Stimulated activated CD8-positive, alpha-beta memory T cell treated with anti-CD3 and anti-CD28 coated beads, Interleukin-7, amount 100 ng/mL, for 4 hours (primary cell): ENCODE measurements around the gene PLEKHH1.
"Not testable (repeated sequence)": the region's sequence is repeated elsewhere in the genome, so short reads cannot be mapped to it uniquely, and the experiment has no call there.

Source experiments
- DNase-seq, 2 donors: peaks; one replicate each; pipeline ENCODE4 v3.0.0-alpha.2; 2020; ENCODE audit warnings: low read depth in 2 of 2

PLEKHH1 gene

GRCh38 chr14:67580336-67581171 is 47.5 kb downstream of the PLEKHH1 start:
- no peak for DNase-seq

GRCh38 chr14:67581643-67582042 is 48.6 kb downstream of the PLEKHH1 start:
- DNase-seq: no peak

GRCh38 chr14:67582061-67582460 is 49.0 kb downstream of the PLEKHH1 start:
- DNase-seq: no peak

- no peak for DNase-seq
These were observed 50.9 kb downstream of the PLEKHH1 start for GRCh38 chr14:67583711-67584644.

GRCh38 chr14:67584978-67585377 is 51.9 kb downstream of the PLEKHH1 start:
- DNase-seq: no peak

GRCh38 chr14:67586369-67586768 is 53.3 kb downstream of the PLEKHH1 start:
- DNase-seq: no peak

- DNase-seq: no peak
These were observed 56.2 kb downstream of the PLEKHH1 start for GRCh38 chr14:67589204-67589770.

- not testable (repeated sequence) for DNase-seq
These were observed 60.6 kb downstream of the PLEKHH1 start for GRCh38 chr14:67593650-67594049.

GRCh38 chr14:67595392-67595791 is 62.3 kb downstream of the PLEKHH1 start:
- DNase-seq: no peak

GRCh38 chr14:67599698-67600561 is 66.8 kb downstream of the PLEKHH1 start, which contains the start of gene PIGH:
Gene PIGH (minus strand): TSS chr14:67600268. CDS start chr14:67600203, 65 bp downstream.
- peak; percentile 82 to 89 for DNase-seq

GRCh38 chr14:67600562-67600974 is 67.5 kb downstream of the PLEKHH1 start:
- DNase-seq: not testable (repeated sequence)

- DNase-seq: no peak
These were observed 69.0 kb downstream of the PLEKHH1 start for GRCh38 chr14:67602076-67602475.

- no peak for DNase-seq
These were observed 70.0 kb downstream of the PLEKHH1 start for GRCh38 chr14:67602995-67603545.

GRCh38 chr14:67607646-67608045 is 74.6 kb downstream of the PLEKHH1 start:
- DNase-seq: no peak

GRCh38 chr14:67609642-67610310 is 76.7 kb downstream of the PLEKHH1 start:
- no peak for DNase-seq

- DNase-seq: no peak
These were observed 77.4 kb downstream of the PLEKHH1 start for GRCh38 chr14:67610491-67610890.

GRCh38 chr14:67618617-67619063 is 85.5 kb downstream of the PLEKHH1 start:
- DNase-seq: no peak

- DNase-seq: peak; percentile 90 to 97
These were observed 86.5 kb downstream of the PLEKHH1 start, which contains the start of gene ARG2 for GRCh38 chr14:67619446-67620216. Gene ARG2 (plus strand): TSS chr14:67619920. CDS start chr14:67619978, 58 bp downstream.

GRCh38 chr14:67620217-67620785 is 87.2 kb downstream of the PLEKHH1 start:
- no peak for DNase-seq
